Activated CD8-positive, alpha-beta memory T cell treated with anti-CD3 and anti-CD28 coated beads, Interleukin-2, amount 10 ng/mL, durations not matched to agents 7 days and 5 days (primary cell): Measurements from ENCODE around the gene ACACA. TPM values are rescaled to one million over a fixed set of nuclear protein-coding genes. Genes with fewer than 3 reads are reported as not detected.

Experiments used
- ATAC-seq: fragments of 150-1000 bp; cut with Tn5 transposase; one replicate; pipeline ENCODE4 v1.10.0; 2021; ENCODE audit warnings: moderate library complexity
- CTCF ChIA-PET: fragments of 350-600 bp; sonication (Branson Sonifier 250); formaldehyde crosslinking; loops from one replicate; lab custom pipeline; 2021; ENCODE audit warnings: antibody characterized with exemption; lab: Charles Lee
- DNase-seq: peaks from one replicate; pipeline ENCODE4 v3.0.0-alpha.2; 2020
- H3K27ac Mint-ChIP-seq: one replicate; pipeline ENCODE4 v1.8.0; 2021; ENCODE audit warnings: mild to moderate bottlenecking, mixed read lengths
- H3K27me3 Mint-ChIP-seq: one replicate; pipeline ENCODE4 v1.8.0; 2021; ENCODE audit warnings: mixed read lengths
- H3K36me3 Mint-ChIP-seq: one replicate; pipeline ENCODE4 v1.8.0; 2021; ENCODE audit warnings: mild to moderate bottlenecking, mixed read lengths
- H3K4me1 Mint-ChIP-seq: one replicate; pipeline ENCODE4 v1.8.0; 2021; ENCODE audit warnings: mixed read lengths
- H3K4me3 Mint-ChIP-seq: one replicate; pipeline ENCODE4 v1.8.0; 2021; ENCODE audit warnings: mild to moderate bottlenecking, moderate library complexity, mixed read lengths
- H3K9me3 Mint-ChIP-seq: one replicate; pipeline ENCODE4 v1.8.0; 2022; ENCODE audit warnings: low read depth, mixed read lengths
- total RNA-seq, 2 experiments: library from RNA; stranded (reverse); gene quantifications; one replicate each; pipeline ENCODE4 v1.2.3, GENCODE V29; 2021

The ACACA gene
- total RNA-seq, 2 experiments from 2014 or later, result 55.4 to 69.7 TPM

GRCh38 chr17:37133136-37133535 is 273.5 kb downstream of the ACACA start:
- no peak for DNase-seq
- Mint-ChIP-seq H3K9me3 (no peaks in the 10 kb centered on the region), H3K27ac (no peak overlapping the region), H3K27me3 (no peaks in the 10 kb centered on the region), H3K4me1 (no peaks in the 10 kb centered on the region), H3K4me3 (no peak overlapping the region), H3K36me3 (peaks cover 14% of the 10 kb centered on the region)
- CTCF ChIA-PET, result interaction anchor here (1.1 kb wide), 1 partner anchor 9 kb away, joined by 3 read pairs; no protein-coding TSS in a partner anchor
- no peak for ATAC-seq

- no peaks in the 10 kb centered on the region for H3K9me3 Mint-ChIP-seq
Observed at GRCh38 chr17:37131669-37132611, 274.7 kb downstream of the ACACA start.

DNA sequence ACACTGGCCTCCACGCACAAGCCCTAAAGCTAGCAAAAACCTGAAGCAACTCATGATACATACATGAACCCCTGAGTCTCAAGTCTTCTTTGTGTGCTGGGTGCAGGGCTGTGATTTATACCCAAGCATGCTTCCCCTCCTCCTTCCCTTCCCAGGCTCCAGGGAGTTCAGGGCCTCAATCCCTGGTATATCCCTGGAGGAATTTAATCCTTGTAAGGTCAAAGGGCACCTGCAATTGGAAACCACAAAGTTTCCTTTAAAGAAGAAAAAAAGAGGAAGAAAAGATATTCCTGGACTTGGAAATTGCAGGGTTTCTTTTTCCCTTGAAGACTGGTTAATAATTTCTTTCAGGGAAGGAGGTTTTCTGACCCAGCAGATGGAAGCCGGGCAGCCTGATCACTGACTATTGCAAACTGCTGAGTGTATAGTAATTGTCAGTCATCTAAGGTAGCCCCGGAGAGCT is 275.6 kb downstream of the ACACA start:
- no peaks in the 10 kb centered on the region for H3K4me1 Mint-ChIP-seq
- no peak for DNase-seq
- no peak for ATAC-seq
- H3K36me3 Mint-ChIP-seq, result peaks cover 14% of the 10 kb centered on the region
- no peaks in the 10 kb centered on the region for H3K27me3 Mint-ChIP-seq
- H3K9me3 Mint-ChIP-seq, result no peaks in the 10 kb centered on the region
- CTCF ChIA-PET, result no interaction called here
- H3K4me3 Mint-ChIP-seq, result no peak overlapping the region
- no peak overlapping the region for H3K27ac Mint-ChIP-seq

More at GRCh38 chr17:37131669-37132611, 274.7 kb downstream of the ACACA start:
- ATAC-seq, result no peak
- H3K36me3 Mint-ChIP-seq, result peaks cover 12% of the 10 kb centered on the region
- DNase-seq, result no peak
- H3K27ac Mint-ChIP-seq, result no peak overlapping the region
- no peaks in the 10 kb centered on the region for H3K4me1 Mint-ChIP-seq
- CTCF ChIA-PET, result interaction anchor here (1.1 kb wide), 1 partner anchor 7 kb away, joined by 3 read pairs; no protein-coding TSS in a partner anchor
- no peaks in the 10 kb centered on the region for H3K27me3 Mint-ChIP-seq
- H3K4me3 Mint-ChIP-seq, result no peak overlapping the region

- peaks cover 25% of the 10 kb centered on the region for H3K36me3 Mint-ChIP-seq
- DNase-seq (no peak), ATAC-seq (no peak)
- H3K4me1 Mint-ChIP-seq, result no peaks in the 10 kb centered on the region
- H3K27ac Mint-ChIP-seq, result no peak overlapping the region
- CTCF ChIA-PET, result interaction anchor here (1.4 kb wide), 1 partner anchor 8 kb away, joined by 3 read pairs; no protein-coding TSS in a partner anchor
- H3K9me3 Mint-ChIP-seq, result no peaks in the 10 kb centered on the region
- no peak overlapping the region for H3K4me3 Mint-ChIP-seq
- H3K27me3 Mint-ChIP-seq, result no peaks in the 10 kb centered on the region
Observed at GRCh38 chr17:37124821-37125173, 281.8 kb downstream of the ACACA start.

DNA sequence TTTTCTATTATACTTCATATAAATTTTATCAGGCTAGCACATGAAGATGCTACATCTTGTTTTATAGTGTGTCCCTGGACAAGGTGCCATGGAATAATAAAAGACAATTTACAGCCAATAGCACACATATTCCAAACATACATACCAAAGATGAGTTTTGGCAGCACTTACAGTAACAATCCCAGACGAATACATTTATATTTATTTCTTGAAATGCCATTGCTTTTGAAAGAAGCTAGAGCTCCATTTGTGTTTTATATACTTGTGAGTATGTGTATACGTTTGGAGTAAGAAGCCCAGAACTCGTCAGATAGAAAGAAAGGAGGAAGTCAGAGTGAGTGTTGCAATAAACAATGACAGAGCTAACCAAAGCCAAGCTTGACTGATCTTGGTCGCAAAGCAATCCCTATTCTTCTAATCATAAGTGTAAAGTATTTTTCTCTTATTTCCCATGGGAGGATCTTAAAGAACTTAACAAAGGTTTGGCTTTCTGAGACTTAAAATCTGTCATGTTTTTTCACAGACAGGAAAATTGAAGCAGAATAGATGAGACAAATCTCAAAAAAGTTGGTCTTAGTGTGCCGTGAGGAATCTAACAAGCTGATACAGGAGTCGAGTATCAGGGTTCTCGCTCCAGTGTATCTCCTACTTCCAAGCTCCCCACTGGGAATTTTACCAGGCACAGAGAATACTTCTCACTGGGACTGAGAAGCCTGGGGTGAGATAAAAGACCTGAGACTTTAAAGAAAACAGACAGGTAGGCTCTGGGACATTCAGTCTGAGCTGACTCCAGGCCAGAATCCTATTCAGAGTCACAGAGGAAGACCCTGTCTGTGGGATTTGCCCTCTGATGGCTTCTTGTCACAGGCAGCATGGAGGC is 282.5 kb downstream of the ACACA start:
- Mint-ChIP-seq H3K9me3 (no peaks in the 10 kb centered on the region), H3K27ac (no peak overlapping the region), H3K36me3 (peaks cover 22% of the 10 kb centered on the region), H3K4me1 (no peaks in the 10 kb centered on the region), H3K4me3 (no peak overlapping the region), H3K27me3 (no peaks in the 10 kb centered on the region)
- no peak for DNase-seq
- CTCF ChIA-PET, result interaction anchor here (1.4 kb wide), 1 partner anchor 9 kb away, joined by 3 read pairs; no protein-coding TSS in a partner anchor
- ATAC-seq, result no peak

- Mint-ChIP-seq H3K4me1 (no peaks in the 10 kb centered on the region), H3K27ac (no peak overlapping the region), H3K36me3 (peaks cover 19% of the 10 kb centered on the region), H3K27me3 (no peaks in the 10 kb centered on the region), H3K4me3 (no peak overlapping the region), H3K9me3 (no peaks in the 10 kb centered on the region)
- CTCF ChIA-PET, result interaction anchor here (1.0 kb wide), 1 partner anchor 9 kb away, joined by 4 read pairs; no protein-coding TSS in a partner anchor
- no peak for ATAC-seq
- DNase-seq, result no peak
Observed at GRCh38 chr17:37123386-37123785, 283.2 kb downstream of the ACACA start.

DNA sequence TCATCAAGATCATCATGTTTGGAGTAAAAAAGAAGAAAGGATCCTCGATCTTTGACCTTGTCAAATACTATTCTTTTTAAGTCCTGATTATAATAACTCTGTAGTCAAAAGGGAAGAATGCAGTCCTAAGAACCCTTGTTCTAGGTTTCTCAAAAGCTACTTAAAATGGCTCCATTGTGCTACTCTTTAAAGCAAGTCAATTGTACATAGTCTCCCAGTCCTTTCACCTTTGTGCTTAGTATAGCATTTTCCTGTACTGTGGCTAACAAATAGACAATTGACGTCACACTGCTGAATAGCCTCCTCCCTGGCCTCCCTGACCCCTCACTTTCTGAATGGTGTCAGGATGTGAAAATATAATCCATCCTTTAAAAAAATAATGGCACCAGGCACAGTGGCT is 285.0 kb downstream of the ACACA start:
- H3K27me3 Mint-ChIP-seq, result no peaks in the 10 kb centered on the region
- H3K27ac Mint-ChIP-seq, result no peak overlapping the region
- no peaks in the 10 kb centered on the region for H3K4me1 Mint-ChIP-seq
- H3K9me3 Mint-ChIP-seq, result no peaks in the 10 kb centered on the region
- no peak overlapping the region for H3K4me3 Mint-ChIP-seq
- ATAC-seq (no peak), DNase-seq (no peak)
- CTCF ChIA-PET, result no interaction called here
- H3K36me3 Mint-ChIP-seq, result peaks cover 19% of the 10 kb centered on the region

GRCh38 chr17:37118366-37119137 is 288.1 kb downstream of the ACACA start:
- no peak overlapping the region for H3K27ac Mint-ChIP-seq
- no peaks in the 10 kb centered on the region for H3K4me1 Mint-ChIP-seq
- peaks cover 16% of the 10 kb centered on the region for H3K36me3 Mint-ChIP-seq
- no peaks in the 10 kb centered on the region for H3K27me3 Mint-ChIP-seq
- DNase-seq, result no peak
- no peak for ATAC-seq
- H3K9me3 Mint-ChIP-seq, result no peaks in the 10 kb centered on the region
- CTCF ChIA-PET, result no interaction called here
- no peak overlapping the region for H3K4me3 Mint-ChIP-seq

- H3K4me3 Mint-ChIP-seq, result no peak overlapping the region
- H3K4me1 Mint-ChIP-seq, result no peaks in the 10 kb centered on the region
- H3K27me3 Mint-ChIP-seq, result no peaks in the 10 kb centered on the region
- CTCF ChIA-PET, result no interaction called here
- ATAC-seq (no peak), DNase-seq (no peak)
- H3K36me3 Mint-ChIP-seq, result peaks cover 14% of the 10 kb centered on the region
- no peak overlapping the region for H3K27ac Mint-ChIP-seq
- H3K9me3 Mint-ChIP-seq, result no peaks in the 10 kb centered on the region
Observed at GRCh38 chr17:37117373-37118142, 289.1 kb downstream of the ACACA start.

DNA sequence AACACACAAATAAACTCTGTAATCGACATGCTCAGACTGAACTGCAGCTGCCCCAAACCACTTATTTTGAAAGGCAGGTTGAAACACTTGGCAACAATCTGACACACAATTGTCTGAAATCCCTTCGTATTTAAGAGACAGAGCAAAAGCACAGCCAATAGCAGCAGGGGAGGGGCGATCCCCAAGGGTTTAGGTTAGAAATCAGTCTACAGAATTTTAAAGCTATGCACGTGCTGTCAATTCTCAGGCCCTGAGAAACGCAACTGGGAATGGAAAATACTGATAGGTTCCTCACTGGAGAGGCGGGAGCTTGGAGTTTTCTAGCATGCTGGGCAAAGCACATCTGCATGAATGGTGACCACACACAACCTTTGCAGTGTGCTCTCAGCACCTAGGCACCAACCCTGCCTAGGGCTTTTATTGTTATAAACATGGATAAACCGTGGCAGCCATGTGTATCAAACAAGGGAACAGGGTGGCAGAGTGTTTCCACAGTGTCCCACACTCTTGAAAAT is 289.9 kb downstream of the ACACA start:
- no peaks in the 10 kb centered on the region for H3K27me3 Mint-ChIP-seq
- no peaks in the 10 kb centered on the region for H3K9me3 Mint-ChIP-seq
- CTCF ChIA-PET, result no interaction called here
- ATAC-seq (no peak), DNase-seq (no peak)
- H3K4me3 Mint-ChIP-seq, result no peak overlapping the region
- H3K4me1 Mint-ChIP-seq, result no peaks in the 10 kb centered on the region
- H3K36me3 Mint-ChIP-seq, result peaks cover 14% of the 10 kb centered on the region
- H3K27ac Mint-ChIP-seq, result no peak overlapping the region

DNA sequence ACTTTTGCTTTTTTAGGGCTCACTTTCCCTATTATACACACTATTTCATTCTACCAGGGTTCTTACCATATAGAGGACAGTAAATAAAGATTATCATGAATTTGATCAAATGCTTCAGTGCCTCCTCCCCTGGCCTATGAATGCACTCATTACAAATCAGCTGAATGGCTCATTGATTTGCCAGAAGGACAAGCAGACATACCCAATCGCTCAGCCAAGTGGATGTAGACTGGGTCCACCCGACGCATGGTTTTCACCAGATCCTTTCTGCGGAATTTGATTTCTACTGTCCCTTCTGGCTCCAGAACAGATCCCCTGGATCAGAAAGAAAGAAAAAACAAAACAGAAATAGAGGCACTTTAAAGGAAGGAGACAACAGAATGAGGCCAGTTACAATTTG is 295.3 kb downstream of the ACACA start:
- H3K36me3 Mint-ChIP-seq, result peaks cover 12% of the 10 kb centered on the region
- H3K4me1 Mint-ChIP-seq, result no peaks in the 10 kb centered on the region

GRCh38 chr17:37110746-37111145 is 295.9 kb downstream of the ACACA start:
- Mint-ChIP-seq H3K27me3 (no peaks in the 10 kb centered on the region), H3K36me3 (peaks cover 12% of the 10 kb centered on the region), H3K9me3 (no peaks in the 10 kb centered on the region), H3K4me3 (no peak overlapping the region), H3K27ac (no peak overlapping the region), H3K4me1 (no peaks in the 10 kb centered on the region)
- CTCF ChIA-PET, result interaction anchor here (0.9 kb wide), 2 partner anchors 12 to 25 kb away, joined by 3 to 4 read pairs; no protein-coding TSS in a partner anchor
- no peak for DNase-seq
- no peak for ATAC-seq

More for the DNA sequence above, 295.3 kb downstream of the ACACA start:
- no peak for ATAC-seq
- H3K27me3 Mint-ChIP-seq, result no peaks in the 10 kb centered on the region
- CTCF ChIA-PET, result interaction anchor here (0.9 kb wide), 1 partner anchor 12 kb away, joined by 3 read pairs; no protein-coding TSS in a partner anchor
- H3K9me3 Mint-ChIP-seq, result no peaks in the 10 kb centered on the region
- H3K27ac Mint-ChIP-seq, result no peak overlapping the region
- H3K4me3 Mint-ChIP-seq, result no peak overlapping the region
- no peak for DNase-seq
